NCI-H748 treated with DMSO at 0.1 percent for 48 hours (cell line): ENCODE data around the gene CSK.

Experiments used
- DNase-seq: peaks from one replicate; lab custom pipeline; 2025; lab: John Stamatoyannopoulos, UW

Gene CSK

GRCh38 chr15:74843445-74843828, 61.6 kb downstream of the CSK start:
- no peak for DNase-seq

DNA sequence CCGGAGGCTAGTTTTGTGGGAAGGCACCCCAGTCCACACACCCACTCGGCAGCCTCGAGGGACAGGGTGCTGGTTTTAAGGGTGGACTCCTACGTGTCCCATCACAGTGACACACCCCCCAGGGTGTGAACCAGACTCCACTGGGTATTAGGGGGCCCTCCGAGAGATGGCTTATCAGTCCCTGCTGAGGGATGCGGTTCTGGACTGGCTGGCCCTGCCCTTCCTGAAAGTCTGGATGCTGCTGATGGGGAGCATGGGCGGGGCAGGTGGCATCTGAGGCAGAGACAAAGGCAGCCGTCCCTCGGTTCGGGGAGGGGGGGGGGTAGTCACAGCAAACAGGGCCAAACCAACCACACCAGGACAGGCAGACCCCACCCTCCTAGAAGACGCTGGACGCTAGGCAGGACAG, 62.0 kb downstream of the CSK start:
- DNase-seq = no peak

- no peak for DNase-seq
Observed at GRCh38 chr15:74844319-74845207, 62.7 kb downstream of the CSK start.

- no peak for DNase-seq
Observed at GRCh38 chr15:74845208-74845568, 63.3 kb downstream of the CSK start.

DNA sequence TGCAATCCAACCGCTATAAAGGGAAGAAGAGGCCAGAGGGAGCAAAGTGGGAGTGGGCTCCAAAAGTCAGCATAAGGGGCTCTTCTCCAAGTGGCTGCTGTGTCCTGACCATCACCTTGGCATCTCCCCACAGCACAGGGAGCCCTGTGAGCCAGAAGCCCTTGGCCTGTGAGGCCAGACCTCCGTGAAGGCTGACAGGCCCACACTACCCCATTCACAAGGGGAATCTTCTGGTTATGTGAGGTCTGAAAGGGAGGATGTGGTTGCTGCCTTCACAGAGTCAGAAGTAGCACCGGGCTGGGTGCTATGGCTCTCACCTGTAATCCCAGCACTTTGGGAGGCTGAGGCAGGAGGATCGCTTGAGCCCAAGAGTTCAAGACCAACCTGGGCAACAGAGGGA, 63.7 kb downstream of the CSK start:
- no peak for DNase-seq

GRCh38 chr15:74847432-74847831, 65.6 kb downstream of the CSK start:
- DNase-seq = no peak

- DNase-seq = no peak
Observed at GRCh38 chr15:74850393-74850792, 68.5 kb downstream of the CSK start.

GRCh38 chr15:74851960-74852359, 70.1 kb downstream of the CSK start:
- DNase-seq = no peak
